Right renal cortex interstitium (tissue), 3 donors: ENCODE measurements around the gene CD47. TPM values are rescaled to one million over a fixed set of nuclear protein-coding genes. Genes with fewer than 3 reads are reported as not detected.

Experiments
- DNase-seq, 3 donors: peaks; one replicate each; pipeline ENCODE4 v3.0.0-alpha.2; 2013; ENCODE audit warnings: low read depth in 3 of 3, low spot score in 2 of 3
- polyA plus RNA-seq, 3 donors: library from polyadenylated mRNA; unstranded; fragments of 120-200 nt; gene quantifications; one replicate each; pipeline ENCODE4 v1.2.1, GENCODE V29; 2013; ENCODE audit not compliant: insufficient read length in 3 of 3

CD47 gene
- polyA plus RNA-seq, 3 donors: 63.8 to 72.7 (median 72.0) TPM

DNA sequence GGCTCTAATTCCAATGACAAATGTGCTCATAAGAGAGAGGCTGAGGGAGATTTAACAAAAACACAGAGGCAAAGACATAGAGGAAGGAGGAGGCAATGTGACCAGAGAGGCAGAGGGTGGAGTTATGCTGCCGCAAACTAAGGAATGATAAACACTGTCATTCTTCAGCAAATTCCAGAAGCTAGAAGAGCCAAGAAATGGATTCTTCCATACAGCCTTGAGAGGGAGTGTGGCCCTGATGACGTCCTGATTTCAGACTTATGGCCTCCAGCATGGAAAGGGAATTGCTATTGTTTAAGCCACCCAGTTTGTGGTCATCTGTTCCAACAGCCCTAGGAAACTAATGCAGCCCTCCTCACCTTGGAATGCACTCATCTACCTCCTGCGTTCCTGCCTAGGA is 30.5 kb downstream of the CD47 start:
- DNase-seq: no peak

- DNase-seq: no peak
Measured at GRCh38 chr3:108055931-108056330, 34.9 kb downstream of the CD47 start.

GRCh38 chr3:108054935-108055334 is 35.9 kb downstream of the CD47 start:
- no peak for DNase-seq

GRCh38 chr3:108053483-108053882 is 37.3 kb downstream of the CD47 start:
- no peak for DNase-seq

DNA sequence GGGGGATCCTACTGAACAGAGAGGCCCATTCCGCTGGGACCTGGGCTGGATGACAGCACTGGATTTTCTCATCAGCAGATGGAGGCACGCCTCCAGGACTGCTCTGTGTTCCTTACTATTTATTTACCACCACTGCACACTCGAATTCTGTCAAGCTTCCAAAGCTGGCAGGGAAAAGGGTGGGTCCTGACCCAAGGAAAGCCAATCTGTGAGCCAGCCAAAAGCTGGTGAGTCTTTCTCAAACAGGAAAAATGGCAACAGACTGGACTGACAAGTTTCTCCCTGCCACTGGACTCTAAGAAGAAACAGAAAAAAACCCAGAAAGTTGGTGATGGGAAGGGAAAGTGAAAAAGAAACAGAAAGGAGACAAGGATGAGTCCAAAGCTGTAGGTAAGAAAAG is 37.8 kb downstream of the CD47 start:
- DNase-seq: no peak

GRCh38 chr3:108051005-108051404 is 39.8 kb downstream of the CD47 start:
- DNase-seq: no peak

- no peak for DNase-seq
Measured at GRCh38 chr3:108047987-108048386, 42.8 kb downstream of the CD47 start.

GRCh38 chr3:108046247-108046646 is 44.6 kb downstream of the CD47 start:
- DNase-seq: no peak

GRCh38 chr3:108044699-108045098 is 46.1 kb downstream of the CD47 start:
- DNase-seq: no peak

GRCh38 chr3:108042300-108042699 is 48.5 kb downstream of the CD47 start:
- no peak for DNase-seq

DNA sequence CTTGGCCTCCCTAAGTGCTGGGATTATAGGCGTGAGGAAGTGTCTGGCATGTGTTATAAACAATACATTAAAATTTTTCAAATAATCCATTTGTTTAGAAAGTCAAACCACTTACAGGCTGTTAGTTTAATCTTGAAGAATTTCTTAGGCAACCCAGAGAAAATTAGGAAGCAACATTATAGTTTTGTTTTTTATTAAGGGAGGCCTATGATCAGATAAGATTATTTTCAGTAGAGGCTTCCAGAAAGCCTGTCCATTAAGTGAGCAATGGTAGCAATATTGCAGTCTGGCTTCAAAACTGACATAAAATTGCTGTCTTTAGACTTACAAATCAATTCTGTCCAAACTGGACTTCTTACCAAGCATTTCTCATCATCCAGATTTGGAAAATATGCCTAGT is 49.6 kb downstream of the CD47 start:
- no peak for DNase-seq

- no peak for DNase-seq
Measured at GRCh38 chr3:108037770-108038169, 53.1 kb downstream of the CD47 start.

- DNase-seq: no peak
Measured at GRCh38 chr3:108036984-108037741, 53.7 kb downstream of the CD47 start.

DNA sequence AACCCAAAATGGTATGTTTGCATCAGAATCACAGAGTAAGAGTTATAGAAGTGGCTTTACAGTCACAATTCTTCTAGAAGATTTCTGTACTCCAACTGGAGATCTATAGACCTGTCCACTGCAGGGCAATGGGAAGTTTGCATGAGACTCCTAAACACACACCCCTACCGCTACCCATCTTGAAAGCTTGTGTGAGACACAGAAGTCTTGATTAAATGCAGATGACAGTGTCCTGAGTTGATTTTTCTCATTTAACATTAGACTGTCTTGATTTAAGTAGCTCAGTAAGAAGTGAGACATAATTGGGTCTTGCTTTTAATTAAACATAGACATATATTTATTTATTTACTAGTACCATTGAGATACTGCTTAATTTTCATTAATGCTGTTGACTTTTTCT is 54.4 kb downstream of the CD47 start:
- DNase-seq: no peak

DNA sequence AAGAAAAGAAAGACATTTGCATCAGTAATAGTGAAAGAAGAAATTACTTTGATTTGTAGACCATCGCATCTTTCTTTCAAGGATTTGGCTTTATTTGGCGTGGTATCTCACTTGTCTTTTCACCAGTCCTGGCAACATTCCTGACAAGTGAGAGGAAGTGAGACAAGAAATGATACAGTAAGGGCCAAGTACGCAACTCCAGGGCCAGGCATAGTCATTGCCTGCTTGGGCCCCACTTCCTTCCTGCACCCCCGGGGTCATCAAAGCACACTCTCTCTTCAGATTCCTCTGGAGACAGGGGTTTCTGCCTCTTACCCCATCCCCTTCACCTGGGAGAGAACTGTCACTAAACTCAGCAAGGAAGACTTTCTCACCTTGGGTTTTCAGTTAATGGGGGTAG is 55.1 kb downstream of the CD47 start:
- no peak for DNase-seq

DNA sequence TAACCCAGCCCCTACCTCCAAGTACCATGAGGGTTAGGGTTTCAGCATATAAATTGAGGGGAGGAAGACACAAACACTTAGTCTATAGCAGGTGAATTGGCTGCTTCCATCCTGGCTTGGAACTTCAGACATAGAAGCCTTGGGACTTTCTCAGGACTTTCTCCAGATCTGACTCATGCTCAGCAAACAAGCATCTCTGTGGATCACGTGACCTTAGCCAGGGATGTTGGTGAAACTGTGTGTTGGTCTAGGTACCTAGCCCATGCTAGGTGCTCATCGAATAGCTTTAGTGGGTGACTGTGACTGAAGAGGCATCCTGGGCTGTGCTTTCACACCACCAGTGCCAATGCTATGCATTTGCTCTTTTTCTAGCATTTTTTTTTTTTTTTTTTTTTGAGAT is 58.9 kb downstream of the CD47 start:
- no peak for DNase-seq

DNA sequence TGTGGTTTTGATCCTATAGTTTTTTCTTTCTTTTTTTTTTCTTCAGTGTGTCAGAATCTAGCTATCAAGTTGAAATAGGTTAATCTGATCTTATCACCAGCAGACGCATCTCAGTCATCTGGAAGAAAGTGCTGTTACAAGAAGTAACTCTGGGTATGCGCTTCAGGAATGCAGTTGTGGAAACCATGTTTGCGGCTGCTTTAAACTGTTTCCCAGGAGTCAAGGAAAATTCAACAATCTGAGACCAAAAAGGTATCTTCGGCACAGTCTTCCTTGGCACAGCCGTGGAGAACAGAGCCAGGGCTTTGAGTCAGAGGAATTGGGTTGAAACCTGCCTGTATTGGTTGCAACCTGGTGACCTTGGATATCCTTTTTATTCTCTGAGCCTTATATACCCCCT is 59.9 kb downstream of the CD47 start:
- DNase-seq: no peak

- DNase-seq: no peak
Measured at GRCh38 chr3:108029466-108029865, 61.4 kb downstream of the CD47 start.

DNA sequence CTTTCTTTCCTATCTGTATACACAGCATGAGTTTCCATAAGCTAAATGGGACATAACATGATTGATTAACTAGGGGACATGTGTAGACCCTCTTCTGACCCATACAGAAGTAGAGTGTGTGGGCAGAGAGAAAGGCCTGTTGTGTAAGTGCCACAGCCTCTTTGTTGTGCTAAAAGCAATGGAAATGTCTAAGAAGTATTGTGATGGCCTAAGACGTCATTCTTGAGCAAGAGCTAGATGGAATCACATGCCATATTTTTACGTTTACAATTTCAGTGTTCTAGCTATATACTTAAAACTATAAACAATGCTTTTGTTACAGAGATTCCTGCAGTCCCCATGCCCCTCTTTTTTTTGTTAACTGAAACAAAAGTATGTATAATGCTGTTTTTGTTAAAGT is 61.9 kb downstream of the CD47 start:
- no peak for DNase-seq

DNA sequence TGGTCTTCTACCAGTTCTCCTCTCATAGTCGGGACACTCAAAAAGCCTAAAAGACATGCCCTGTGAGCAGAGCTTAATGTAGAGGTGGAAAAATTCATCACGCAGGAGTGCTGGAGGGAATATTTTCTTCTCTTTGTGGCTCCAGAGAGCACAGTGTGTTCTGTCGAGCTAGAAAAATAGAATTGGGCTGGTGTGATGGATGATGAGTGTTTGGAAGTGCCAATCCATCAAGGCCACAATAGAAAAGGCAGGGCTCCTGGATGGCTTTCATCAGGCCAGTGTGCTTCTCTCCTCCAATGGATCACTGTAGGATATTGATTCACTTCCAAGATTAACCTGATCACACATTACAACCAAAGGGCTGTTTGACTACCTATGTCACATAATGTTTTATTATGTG is 65.7 kb downstream of the CD47 start:
- no peak for DNase-seq

GRCh38 chr3:108024146-108024850 is 66.5 kb downstream of the CD47 start:
- DNase-seq: no peak
